ENCODE results near the gene FGF6. TPM values are rescaled to one million over a fixed set of nuclear protein-coding genes. Genes with fewer than 3 reads are reported as not detected.

FGF6 gene
- total and polyA plus RNA-seq, 10 of the 15 experiments (the other 5 are each of a cell fraction or from before 2014, with no cell fraction given), result not detected

DNA sequence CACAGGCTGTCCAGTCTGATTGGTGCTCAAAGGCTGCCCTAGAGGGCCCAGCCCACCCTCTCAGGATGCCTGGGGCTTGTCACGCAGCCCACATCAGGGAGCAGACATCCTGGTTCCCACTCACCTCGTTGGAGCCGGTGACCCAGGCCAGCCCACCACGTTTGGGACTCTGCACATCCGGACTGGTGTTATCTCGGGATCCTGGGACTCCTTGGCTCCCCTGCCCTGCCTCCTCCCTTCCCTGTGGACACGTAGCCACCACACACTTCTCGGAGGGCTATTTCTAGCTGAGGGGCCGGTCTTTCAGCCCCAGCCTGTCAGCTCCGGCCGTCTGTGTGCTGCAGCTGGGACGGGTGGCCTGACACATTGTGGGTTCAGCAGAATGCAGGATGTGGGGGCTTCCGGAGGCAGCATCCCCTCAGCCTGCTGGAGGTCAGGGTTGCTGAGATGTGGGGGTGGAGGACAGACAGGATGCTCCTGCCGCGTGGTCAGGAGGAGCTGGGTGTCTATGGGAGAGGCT is 53.3 kb downstream of the FGF6 start (continued):
- TF ChIP-seq BCL3 (IDR thresholded peaks at IDR 0.05; ENCODE audit: borderline replicate concordance, insufficient read depth, low read depth, low read length, poor library complexity, severe bottlenecking) (no peak), NFXL1 (IDR thresholded peaks at IDR 0.05; ENCODE audit: borderline replicate concordance) (no peak), POU2F2 (IDR thresholded peaks at IDR 0.05; ENCODE audit: borderline replicate concordance, low read depth, low read length) (no peak)

GRCh38 chr12:4388662-4389061 is 57.0 kb downstream of the FGF6 start:
- FAIRE-seq (no peak), DNase-seq (ENCODE audit: low read depth, low spot score) (no peak), ATAC-seq (no peak)
- Histone ChIP-seq H3K36me3 (ENCODE audit: control insufficient read depth in 2 of 2, insufficient read depth in 2 of 2, low read length in 1 of 2) (no peaks in the 10 kb centered on the region), H3K4me3 (no peak overlapping the region), H3K9ac (ENCODE audit: control insufficient read depth, insufficient read depth, low read length) (no peak overlapping the region), H3K79me2 (ENCODE audit: control insufficient read depth, insufficient read depth, low read length) (no peaks in the 10 kb centered on the region), H3K4me2 (ENCODE audit: control insufficient read depth, insufficient read depth) (no peak overlapping the region), H3K27me3 (replicated peaks in 1 of 2; ENCODE audit: control insufficient read depth in 2 of 2, insufficient read depth in 2 of 2, low read length in 1 of 2) (peaks cover 0 to 3% of the 10 kb centered on the region in 2 experiments; a peak in 3 of 4 replicates), H4K20me1 (ENCODE audit: control insufficient read depth, insufficient read depth) (no peaks in the 10 kb centered on the region), H3K27ac (ENCODE audit: control insufficient read depth, insufficient read depth) (no peak overlapping the region), H3K4me1 (ENCODE audit: control insufficient read depth, insufficient read depth, low read length) (no peaks in the 10 kb centered on the region), H3K9me3 (replicated peaks; ENCODE audit: control insufficient read depth, insufficient read depth, low read length) (no peaks in the 10 kb centered on the region), H2AFZ (ENCODE audit: control insufficient read depth, low read depth, low read length) (no peak overlapping the region)
- ChIA-PET CTCF (interaction anchor here (0.7 kb wide), 1 partner anchor 32 kb away, joined by 3 read pairs; no protein-coding TSS in a partner anchor), RAD21 (ENCODE audit: unreplicated experiment) (no interaction called here), POLR2A (no interaction called here), SMC1A (ENCODE audit: uncharacterized antibody, unreplicated experiment) (interaction anchor here (1.0 to 1.6 kb wide), 2 partner anchors 8 to 30 kb away, joined by 3 read pairs; no protein-coding TSS in a partner anchor)
- in situ Hi-C loops (cut with MboI) (no loop called here), intact Hi-C loops (cut with micrococcal nuclease; ENCODE audit: unreplicated experiment) (no loop called here)
- BruUV-seq (replicated peaks), result no TSS peak
- WGBS (ENCODE audit: insufficient coverage, insufficient replicate concordance, low lambda C conversion rate, missing lambda C conversion rate), result 17% methylated on average over 2 of the region's 2 CpGs
- TF ChIP-seq TBL1XR1 (IDR thresholded peaks at IDR 0.05; ENCODE audit: low read depth, low read length), result no peak
- TF ChIP-seq, protein P1, sequence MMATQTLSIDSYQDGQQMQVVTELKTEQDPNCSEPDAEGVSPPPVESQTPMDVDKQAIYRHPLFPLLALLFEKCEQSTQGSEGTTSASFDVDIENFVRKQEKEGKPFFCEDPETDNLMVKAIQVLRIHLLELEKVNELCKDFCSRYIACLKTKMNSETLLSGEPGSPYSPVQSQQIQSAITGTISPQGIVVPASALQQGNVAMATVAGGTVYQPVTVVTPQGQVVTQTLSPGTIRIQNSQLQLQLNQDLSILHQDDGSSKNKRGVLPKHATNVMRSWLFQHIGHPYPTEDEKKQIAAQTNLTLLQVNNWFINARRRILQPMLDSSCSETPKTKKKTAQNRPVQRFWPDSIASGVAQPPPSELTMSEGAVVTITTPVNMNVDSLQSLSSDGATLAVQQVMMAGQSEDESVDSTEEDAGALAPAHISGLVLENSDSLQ (IDR thresholded peaks at IDR 0.05), result no peak
- TF ChIP-seq NR2C2 (IDR thresholded peaks at IDR 0.05; ENCODE audit: borderline replicate concordance, control insufficient read depth, insufficient read length, low read depth), result no peak
- no peak for TF ChIP-seq SUPT20H (IDR thresholded peaks at IDR 0.05; ENCODE audit: borderline replicate concordance, control insufficient read depth, low read depth, low read length)
- no peak for TF ChIP-seq ESRRA (IDR thresholded peaks at IDR 0.05; ENCODE audit: low read length)
- TF ChIP-seq ZNF384 (IDR thresholded peaks at IDR 0.05; ENCODE audit: borderline replicate concordance, low read depth, low read length), result no peak
- TF ChIP-seq BHLHE40 (IDR thresholded peaks at IDR 0.05; ENCODE audit: borderline replicate concordance in 1 of 2, low read depth in 2 of 2, low read length in 1 of 2), result no peak
- no peak for TF ChIP-seq YBX1 (IDR thresholded peaks at IDR 0.05)
- TF ChIP-seq NR2C1 (IDR thresholded peaks at IDR 0.05), result no peak
- no peak for TF ChIP-seq ZNF24 (IDR thresholded peaks at IDR 0.05)
- no peak for TF ChIP-seq KLF5 (IDR thresholded peaks at IDR 0.05; ENCODE audit: partially characterized antibody)
- no peak for TF ChIP-seq TCF3 (IDR thresholded peaks at IDR 0.05; ENCODE audit: borderline replicate concordance, insufficient read depth, low read depth, low read length)
- no peak for TF ChIP-seq POU2F2 (IDR thresholded peaks at IDR 0.05; ENCODE audit: borderline replicate concordance, low read depth, low read length)
- TF ChIP-seq, protein P2, sequence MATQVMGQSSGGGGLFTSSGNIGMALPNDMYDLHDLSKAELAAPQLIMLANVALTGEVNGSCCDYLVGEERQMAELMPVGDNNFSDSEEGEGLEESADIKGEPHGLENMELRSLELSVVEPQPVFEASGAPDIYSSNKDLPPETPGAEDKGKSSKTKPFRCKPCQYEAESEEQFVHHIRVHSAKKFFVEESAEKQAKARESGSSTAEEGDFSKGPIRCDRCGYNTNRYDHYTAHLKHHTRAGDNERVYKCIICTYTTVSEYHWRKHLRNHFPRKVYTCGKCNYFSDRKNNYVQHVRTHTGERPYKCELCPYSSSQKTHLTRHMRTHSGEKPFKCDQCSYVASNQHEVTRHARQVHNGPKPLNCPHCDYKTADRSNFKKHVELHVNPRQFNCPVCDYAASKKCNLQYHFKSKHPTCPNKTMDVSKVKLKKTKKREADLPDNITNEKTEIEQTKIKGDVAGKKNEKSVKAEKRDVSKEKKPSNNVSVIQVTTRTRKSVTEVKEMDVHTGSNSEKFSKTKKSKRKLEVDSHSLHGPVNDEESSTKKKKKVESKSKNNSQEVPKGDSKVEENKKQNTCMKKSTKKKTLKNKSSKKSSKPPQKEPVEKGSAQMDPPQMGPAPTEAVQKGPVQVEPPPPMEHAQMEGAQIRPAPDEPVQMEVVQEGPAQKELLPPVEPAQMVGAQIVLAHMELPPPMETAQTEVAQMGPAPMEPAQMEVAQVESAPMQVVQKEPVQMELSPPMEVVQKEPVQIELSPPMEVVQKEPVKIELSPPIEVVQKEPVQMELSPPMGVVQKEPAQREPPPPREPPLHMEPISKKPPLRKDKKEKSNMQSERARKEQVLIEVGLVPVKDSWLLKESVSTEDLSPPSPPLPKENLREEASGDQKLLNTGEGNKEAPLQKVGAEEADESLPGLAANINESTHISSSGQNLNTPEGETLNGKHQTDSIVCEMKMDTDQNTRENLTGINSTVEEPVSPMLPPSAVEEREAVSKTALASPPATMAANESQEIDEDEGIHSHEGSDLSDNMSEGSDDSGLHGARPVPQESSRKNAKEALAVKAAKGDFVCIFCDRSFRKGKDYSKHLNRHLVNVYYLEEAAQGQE (IDR thresholded peaks at IDR 0.05; ENCODE audit: low read depth, low read length), result no peak

Measured in GM12878 (cell line).